Measurements from ENCODE around the gene CLTC. TPM values are rescaled to one million over a fixed set of nuclear protein-coding genes. Genes with fewer than 3 reads are reported as not detected.

CLTC gene
- total and polyA plus RNA-seq, 2 of the 8 experiments (the other 6 are each of a cell fraction or from before 2014, with no cell fraction given) = 175 to 283 TPM

- Histone ChIP-seq H2AFZ (ENCODE audit: low read length) (no peak overlapping the region), H3K36me3 (ENCODE audit: control insufficient read depth in 2 of 4, insufficient read depth in 4 of 4, low read length in 3 of 4) (peaks cover 7 to 35% (median 22%) of the 10 kb centered on the region in 4 experiments; a peak in 7 of 8 replicates), H3K9me3 (ENCODE audit: insufficient read depth in 2 of 2, low read depth in 1 of 2, low read length in 1 of 2) (no peaks in the 10 kb centered on the region), H2BK120ac (replicated peaks; ENCODE audit: low read depth, low read length) (no peak overlapping the region), H2BK12ac (ENCODE audit: low read depth, low read length) (no peak overlapping the region), H3K79me2 (ENCODE audit: control insufficient read depth in 1 of 2, insufficient read depth in 2 of 2, low read length in 2 of 2) (peaks cover 54 to 98% of the 10 kb centered on the region in 2 experiments), H3K23me2 (ENCODE audit: low read depth, low read length) (peaks cover 4% of the 10 kb centered on the region; the same call in 1 of the 2 replicates), H3K4ac (replicated peaks; ENCODE audit: insufficient read length, low read depth, low read length) (no peak overlapping the region), H4K91ac (replicated peaks; ENCODE audit: insufficient read length, low read length) (no peak overlapping the region), H3K79me1 (ENCODE audit: low read depth, low read length) (peaks cover 4% of the 10 kb centered on the region), H2AK5ac (ENCODE audit: low read depth, low read length) (no peak overlapping the region), H4K5ac (ENCODE audit: insufficient read length, low read depth, low read length) (no peak overlapping the region), H2BK5ac (ENCODE audit: low read depth, low read length) (no peak overlapping the region), H3K56ac (replicated peaks; ENCODE audit: insufficient read length, low read depth, low read length) (no peak overlapping the region), H3K14ac (ENCODE audit: insufficient read length) (no peak overlapping the region), H3K4me1 (replicated peaks in 1 of 4; ENCODE audit: control insufficient read depth in 3 of 4, insufficient read depth in 4 of 4, low read length in 3 of 4) (peaks cover 0 to 3% (median 0%) of the 10 kb centered on the region in 4 experiments; a peak in 2 of 7 replicates), H4K8ac (ENCODE audit: extremely low read depth, insufficient read depth, low read length) (no peak overlapping the region), H3K23ac (ENCODE audit: insufficient read length) (no peak overlapping the region), H3K9ac (replicated peaks in 1 of 4; ENCODE audit: extremely low read depth in 1 of 4, low read depth in 3 of 4, low read length in 3 of 4) (no peak overlapping the region), H3K4me2 (ENCODE audit: insufficient read depth in 1 of 2, low read depth in 2 of 2, low read length in 2 of 2) (no peak overlapping the region), H2BK15ac (ENCODE audit: low read length) (no peak overlapping the region), H3K27ac (ENCODE audit: low read depth, low read length) (no peak overlapping the region), H3K4me3 (ENCODE audit: extremely low read depth in 1 of 4, insufficient read depth in 2 of 4, low read depth in 3 of 4, low read length in 4 of 4) (no peak overlapping the region), H2BK20ac (ENCODE audit: low read length) (no peak overlapping the region), H3K27me3 (replicated peaks in 1 of 4; ENCODE audit: control insufficient read depth in 3 of 4, extremely low read depth in 1 of 4, insufficient read depth in 3 of 4, low read length in 3 of 4) (no peaks in the 10 kb centered on the region), H3K18ac (ENCODE audit: extremely low read depth, low read length) (no peak overlapping the region), H4K20me1 (replicated peaks in 1 of 2; ENCODE audit: control insufficient read depth in 1 of 2, insufficient read depth in 2 of 2, low read length in 2 of 2) (peaks cover 26 to 34% of the 10 kb centered on the region in 2 experiments)
- DNase-seq (ENCODE audit: low read depth in 1 of 2, low spot score in 2 of 2) (no peak), FAIRE-seq (no peak)
- ChIA-PET CTCF (ENCODE audit: partially characterized antibody) (interaction anchor here (0.5 to 0.9 kb wide), 3 partner anchors 177 to 213 kb away, joined by 3 to 4 read pairs (median 3); no protein-coding TSS in a partner anchor), POLR2A (ENCODE audit: partially characterized antibody) (interaction anchor here (0.7 to 1.8 kb wide), 3 partner anchors 14 to 169 kb away, joined by 3 to 9 read pairs (median 4); partner anchors contain the start of gene CLTC)
- no peak for TF ChIP-seq ZNF274 (IDR thresholded peaks at IDR 0.05; ENCODE audit: borderline replicate concordance, extremely low read depth, low read length)
- no peak for TF ChIP-seq GABPA (IDR thresholded peaks at IDR 0.05; ENCODE audit: borderline replicate concordance, insufficient read depth, low read length)
- TF ChIP-seq SAP30 (IDR thresholded peaks at IDR 0.05; ENCODE audit: insufficient read depth, insufficient replicate concordance, low read length) = no peak
- no peak for TF ChIP-seq CREB1 (IDR thresholded peaks at IDR 0.05)
- no peak for TF ChIP-seq POLR2AphosphoS5 (IDR thresholded peaks at IDR 0.05; ENCODE audit: low read depth, low read length)
- TF ChIP-seq ASH2L (IDR thresholded peaks at IDR 0.05; ENCODE audit: low read length) = no peak
- no peak for TF ChIP-seq JUND (IDR thresholded peaks at IDR 0.05; ENCODE audit: low read length)
- TF ChIP-seq CBX5 (IDR thresholded peaks at IDR 0.05; ENCODE audit: low read depth, low read length) = no peak
- TF ChIP-seq CHD2 (IDR thresholded peaks at IDR 0.05; ENCODE audit: low read length) = no peak
- no peak for TF ChIP-seq BCL11A (IDR thresholded peaks at IDR 0.05; ENCODE audit: low read depth in 2 of 2, low read length in 2 of 2)
- WGBS, 2 experiments (ENCODE audit: extremely low coverage in 1 of 2, insufficient coverage in 1 of 2, insufficient read length in 1 of 2, insufficient replicate concordance in 2 of 2, low coverage in 1 of 2, low lambda C conversion rate in 2 of 2, missing lambda C conversion rate in 1 of 2) = 93% methylated on average over 7 of the region's 7 CpGs; no CpG with 5 or more reads in 1 of the 2 experiments
Measured at GRCh38 chr17:59702304-59702703, 82.6 kb downstream of the CLTC start.

All from H1 (cell line).